Stimulated activated CD8-positive, alpha-beta memory T cell treated with anti-CD3 and anti-CD28 coated beads, Interleukin-7, amount 100 ng/mL, for 24 hours (primary cell): ENCODE results near the gene TNFRSF1B.
"Not testable (repeated sequence)": the region's sequence is repeated elsewhere in the genome, so short reads cannot be mapped to it uniquely, and the experiment has no call there.

Source experiments
- DNase-seq: peaks from one replicate; pipeline ENCODE4 v3.0.0-alpha.2; 2020; ENCODE audit warnings: low read depth

Gene TNFRSF1B

GRCh38 chr1:12222700-12223099 lies 55.9 kb downstream of the TNFRSF1B start:
- DNase-seq = not testable (repeated sequence)

GRCh38 chr1:12224092-12224491 lies 57.3 kb downstream of the TNFRSF1B start:
- not testable (repeated sequence) for DNase-seq

- no peak for DNase-seq
These were observed 62.2 kb downstream of the TNFRSF1B start for GRCh38 chr1:12228979-12229378.

- DNase-seq = no peak
These were observed 62.6 kb downstream of the TNFRSF1B start for GRCh38 chr1:12229386-12229834.

- peak; percentile 69 for DNase-seq
These were observed 63.2 kb downstream of the TNFRSF1B start, which contains the start of gene VPS13D for GRCh38 chr1:12229835-12230548. VPS13D (plus strand) TSS chr1:12230030; CDS start chr1:12234267, 4,237 bp downstream.

GRCh38 chr1:12230549-12231275 lies 63.9 kb downstream of the TNFRSF1B start:
- DNase-seq = no peak

GRCh38 chr1:12231276-12231595 lies 64.4 kb downstream of the TNFRSF1B start:
- no peak for DNase-seq

- DNase-seq = no peak
These were observed 65.4 kb downstream of the TNFRSF1B start for GRCh38 chr1:12232221-12232620.

GRCh38 chr1:12244078-12244477 lies 77.3 kb downstream of the TNFRSF1B start:
- DNase-seq = no peak

GRCh38 chr1:12244585-12244984 lies 77.8 kb downstream of the TNFRSF1B start:
- DNase-seq = no peak

GRCh38 chr1:12245116-12245515 lies 78.3 kb downstream of the TNFRSF1B start:
- no peak for DNase-seq

GRCh38 chr1:12245733-12246132 lies 78.9 kb downstream of the TNFRSF1B start:
- DNase-seq = no peak

GRCh38 chr1:12246584-12246983 lies 79.8 kb downstream of the TNFRSF1B start:
- DNase-seq = no peak

- no peak for DNase-seq
These were observed 82.4 kb downstream of the TNFRSF1B start for GRCh38 chr1:12249181-12249580.

GRCh38 chr1:12249748-12250147 lies 83.0 kb downstream of the TNFRSF1B start:
- DNase-seq = no peak

GRCh38 chr1:12251442-12251841 lies 84.7 kb downstream of the TNFRSF1B start:
- DNase-seq = no peak

GRCh38 chr1:12255913-12256312 lies 89.1 kb downstream of the TNFRSF1B start:
- no peak for DNase-seq

- no peak for DNase-seq
These were observed 91.5 kb downstream of the TNFRSF1B start for GRCh38 chr1:12258272-12258671.
